Spleen (tissue), 7 donors: Measurements from ENCODE around the gene PSMG3.

Source experiments
- POLR2A ChIP-seq, 3 donors: fragments of 450-650 bp; IDR thresholded peaks; one replicate each; pipeline ENCODE4 v1.5.1; 2017; ENCODE audit warnings: antibody characterized with exemption in 3 of 3, mild to moderate bottlenecking in 1 of 3
- TF ChIP-seq, protein P1 (sequence below), 11 experiments: fragments of 200-600 bp in 7 of 11; fragments of 450-650 bp in 4 of 11; sonication (generic) in 4 of 11; IDR thresholded peaks in 8 of 11; conservative IDR thresholded peaks in 3 of 11; 1 replicate in 7 of 11; 2 replicates in 4 of 11; pipeline versions ENCODE4 v1.4.0 to v1.8.0; 2016 to 2021; ENCODE audit warnings: antibody characterized with exemption in 11 of 11, inconsistent platforms in 4 of 11, mild to moderate bottlenecking in 1 of 11
- donor health status: DM: no; HTN: no; CAD: no; lungs with moderate emphysema.
- donor health status: DM: no; HTN: no; CAD: no.
- donor health status: DM: no; HTN: no; CAD: no.

GRCh38 chr7:1563981-1564602 lies 5.7 kb downstream of the PSMG3 start:
- TF ChIP-seq POLR2A (IDR thresholded peaks at IDR 0.05) = no peak
- TF ChIP-seq, protein P1, sequence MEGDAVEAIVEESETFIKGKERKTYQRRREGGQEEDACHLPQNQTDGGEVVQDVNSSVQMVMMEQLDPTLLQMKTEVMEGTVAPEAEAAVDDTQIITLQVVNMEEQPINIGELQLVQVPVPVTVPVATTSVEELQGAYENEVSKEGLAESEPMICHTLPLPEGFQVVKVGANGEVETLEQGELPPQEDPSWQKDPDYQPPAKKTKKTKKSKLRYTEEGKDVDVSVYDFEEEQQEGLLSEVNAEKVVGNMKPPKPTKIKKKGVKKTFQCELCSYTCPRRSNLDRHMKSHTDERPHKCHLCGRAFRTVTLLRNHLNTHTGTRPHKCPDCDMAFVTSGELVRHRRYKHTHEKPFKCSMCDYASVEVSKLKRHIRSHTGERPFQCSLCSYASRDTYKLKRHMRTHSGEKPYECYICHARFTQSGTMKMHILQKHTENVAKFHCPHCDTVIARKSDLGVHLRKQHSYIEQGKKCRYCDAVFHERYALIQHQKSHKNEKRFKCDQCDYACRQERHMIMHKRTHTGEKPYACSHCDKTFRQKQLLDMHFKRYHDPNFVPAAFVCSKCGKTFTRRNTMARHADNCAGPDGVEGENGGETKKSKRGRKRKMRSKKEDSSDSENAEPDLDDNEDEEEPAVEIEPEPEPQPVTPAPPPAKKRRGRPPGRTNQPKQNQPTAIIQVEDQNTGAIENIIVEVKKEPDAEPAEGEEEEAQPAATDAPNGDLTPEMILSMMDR (IDR thresholded peaks at IDR 0.05 in 8 of 11, conservative IDR thresholded peaks at IDR 0.05 in 3 of 11) = no peak
